Measurements from ENCODE around the gene CFAP299. TPM values are rescaled to one million over a fixed set of nuclear protein-coding genes. Genes with fewer than 3 reads are reported as not detected.

The CFAP299 gene
- total RNA-seq, 1 donor from 2014 or later = 0.93 TPM

DNA sequence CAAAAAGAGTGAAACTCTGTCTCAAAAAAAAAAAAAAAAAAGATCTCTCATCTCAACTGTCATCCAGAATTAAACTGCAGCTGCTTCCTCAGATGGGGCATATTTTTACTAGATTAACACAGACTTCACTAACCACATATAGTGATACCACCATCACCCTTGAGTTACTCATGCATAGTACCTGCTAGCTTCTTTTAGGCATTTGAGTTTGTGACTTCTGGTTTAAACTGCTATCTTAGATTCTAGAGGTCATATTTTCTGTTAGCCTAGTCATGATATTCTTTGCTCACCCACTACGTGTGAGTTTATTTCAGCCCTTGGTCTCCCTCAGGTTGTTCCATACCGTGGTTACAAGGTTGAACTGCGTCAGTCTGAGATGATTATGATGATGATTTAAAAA is 540.1 kb downstream of the CFAP299 start:
- DNase-seq (ENCODE audit: low spot score, unreplicated experiment) = no peak
- TF ChIP-seq, protein P1, sequence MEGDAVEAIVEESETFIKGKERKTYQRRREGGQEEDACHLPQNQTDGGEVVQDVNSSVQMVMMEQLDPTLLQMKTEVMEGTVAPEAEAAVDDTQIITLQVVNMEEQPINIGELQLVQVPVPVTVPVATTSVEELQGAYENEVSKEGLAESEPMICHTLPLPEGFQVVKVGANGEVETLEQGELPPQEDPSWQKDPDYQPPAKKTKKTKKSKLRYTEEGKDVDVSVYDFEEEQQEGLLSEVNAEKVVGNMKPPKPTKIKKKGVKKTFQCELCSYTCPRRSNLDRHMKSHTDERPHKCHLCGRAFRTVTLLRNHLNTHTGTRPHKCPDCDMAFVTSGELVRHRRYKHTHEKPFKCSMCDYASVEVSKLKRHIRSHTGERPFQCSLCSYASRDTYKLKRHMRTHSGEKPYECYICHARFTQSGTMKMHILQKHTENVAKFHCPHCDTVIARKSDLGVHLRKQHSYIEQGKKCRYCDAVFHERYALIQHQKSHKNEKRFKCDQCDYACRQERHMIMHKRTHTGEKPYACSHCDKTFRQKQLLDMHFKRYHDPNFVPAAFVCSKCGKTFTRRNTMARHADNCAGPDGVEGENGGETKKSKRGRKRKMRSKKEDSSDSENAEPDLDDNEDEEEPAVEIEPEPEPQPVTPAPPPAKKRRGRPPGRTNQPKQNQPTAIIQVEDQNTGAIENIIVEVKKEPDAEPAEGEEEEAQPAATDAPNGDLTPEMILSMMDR (IDR thresholded peaks at IDR 0.05; ENCODE audit: unreplicated experiment) = no peak
- H3K9me3 Mint-ChIP-seq (ENCODE audit: low read depth) = no peaks in the 10 kb centered on the region
- peaks cover 2% of the 10 kb centered on the region for H3K27me3 Mint-ChIP-seq
- H3K4me3 Mint-ChIP-seq (ENCODE audit: low read depth) = no peak overlapping the region
- no peaks in the 10 kb centered on the region for H3K36me3 Mint-ChIP-seq (ENCODE audit: insufficient read depth)
- peaks cover 5% of the 10 kb centered on the region for H3K4me1 Mint-ChIP-seq (ENCODE audit: low read depth)
- no peak overlapping the region for H3K27ac Mint-ChIP-seq

DNA sequence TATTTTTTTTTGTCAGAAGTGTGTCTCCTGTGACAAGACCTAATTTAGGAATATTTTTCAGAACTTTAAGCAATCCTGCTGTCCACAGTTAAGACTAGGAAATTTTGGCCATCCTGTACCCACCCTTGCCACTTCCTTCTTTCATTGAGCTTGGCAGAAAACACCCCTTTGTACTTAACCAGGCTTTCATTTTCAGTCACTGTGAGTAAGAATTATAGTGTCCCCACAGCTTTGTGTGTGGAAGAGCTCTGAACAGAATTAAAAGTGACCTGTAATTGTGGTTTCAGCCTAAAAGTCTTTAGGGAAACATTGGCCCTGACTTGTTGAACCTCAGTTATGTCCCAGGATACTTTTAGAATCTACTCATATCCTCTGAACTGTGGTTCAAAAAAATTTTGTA is 541.3 kb downstream of the CFAP299 start:
- Mint-ChIP-seq H3K9me3 (ENCODE audit: low read depth) (peaks cover under 1% of the 10 kb centered on the region), H3K36me3 (ENCODE audit: insufficient read depth) (no peaks in the 10 kb centered on the region), H3K27me3 (no peaks in the 10 kb centered on the region), H3K4me1 (ENCODE audit: low read depth) (peaks cover 3% of the 10 kb centered on the region), H3K27ac (no peak overlapping the region), H3K4me3 (ENCODE audit: low read depth) (no peak overlapping the region)
- DNase-seq (ENCODE audit: low spot score, unreplicated experiment) = no peak
- TF ChIP-seq, protein P1 (IDR thresholded peaks at IDR 0.05; ENCODE audit: unreplicated experiment) = no peak

DNA sequence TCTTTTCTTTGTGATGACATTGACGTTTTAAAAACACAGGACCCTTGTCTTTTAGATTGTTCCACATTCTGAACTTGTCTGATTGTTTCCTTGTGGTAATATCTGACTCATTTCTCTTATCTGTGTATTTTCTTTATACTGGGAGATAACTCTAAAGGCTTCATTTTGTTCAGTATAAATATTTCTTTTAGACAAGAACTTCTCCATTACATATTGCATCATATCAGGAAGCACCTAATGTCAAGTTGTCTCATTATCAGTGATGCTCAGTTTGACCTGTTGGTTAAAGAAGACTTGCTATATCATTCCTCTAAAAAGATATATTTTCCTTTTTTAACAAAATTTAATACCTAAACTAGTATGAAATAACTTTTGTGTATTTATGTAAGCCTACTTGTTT is 542.7 kb downstream of the CFAP299 start:
- Mint-ChIP-seq H3K4me1 (ENCODE audit: low read depth) (no peaks in the 10 kb centered on the region), H3K27me3 (no peaks in the 10 kb centered on the region), H3K27ac (no peak overlapping the region), H3K4me3 (ENCODE audit: low read depth) (no peak overlapping the region), H3K36me3 (ENCODE audit: insufficient read depth) (peaks cover 2% of the 10 kb centered on the region), H3K9me3 (ENCODE audit: low read depth) (peaks cover 3% of the 10 kb centered on the region)
- TF ChIP-seq, protein P1 (IDR thresholded peaks at IDR 0.05; ENCODE audit: unreplicated experiment) = no peak
- DNase-seq (ENCODE audit: low spot score, unreplicated experiment) = no peak

DNA sequence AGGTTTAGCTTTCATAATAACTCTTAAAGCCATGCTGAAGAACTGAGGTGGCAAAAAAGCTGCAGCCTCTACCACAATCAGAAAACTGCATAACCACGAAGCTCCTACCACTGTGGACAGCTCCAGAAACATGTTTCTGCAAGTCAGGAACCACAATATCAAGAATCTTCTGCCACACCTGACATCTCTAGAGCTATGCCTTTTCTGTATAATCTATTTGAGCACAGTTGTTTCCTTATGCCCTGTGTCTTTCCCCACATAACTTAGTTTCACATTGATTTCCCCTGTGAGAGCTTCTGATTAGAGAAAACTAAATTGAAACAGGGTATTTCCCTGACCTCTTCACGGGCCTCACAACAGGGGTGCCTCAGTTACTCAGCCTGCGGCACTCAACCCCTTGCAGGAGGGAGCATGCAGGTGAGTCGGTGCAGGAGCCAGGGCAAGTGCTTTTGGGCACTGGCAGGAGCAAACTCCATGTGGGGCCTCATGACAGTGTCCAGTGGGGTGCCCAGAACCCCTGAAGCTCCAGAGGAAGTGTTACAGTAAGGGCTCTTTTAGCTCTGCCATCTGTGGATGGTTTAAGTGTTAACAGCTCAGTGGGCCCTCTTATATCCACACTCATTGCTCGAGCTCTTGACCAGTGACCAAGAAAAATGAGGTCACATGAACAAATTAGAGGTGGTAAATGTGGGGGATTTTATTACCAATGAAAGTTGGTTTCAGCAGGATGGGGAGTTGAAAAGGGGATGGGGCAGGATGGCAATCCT is 562.2 kb downstream of the CFAP299 start:
- TF ChIP-seq, protein P1 (IDR thresholded peaks at IDR 0.05; ENCODE audit: unreplicated experiment) = no peak
- peaks cover 5% of the 10 kb centered on the region for H3K27me3 Mint-ChIP-seq
- no peaks in the 10 kb centered on the region for H3K9me3 Mint-ChIP-seq (ENCODE audit: low read depth)
- H3K36me3 Mint-ChIP-seq (ENCODE audit: insufficient read depth) = no peaks in the 10 kb centered on the region
- no peak overlapping the region for H3K27ac Mint-ChIP-seq
- no peak overlapping the region for H3K4me3 Mint-ChIP-seq (ENCODE audit: low read depth)
- peaks cover 2% of the 10 kb centered on the region for H3K4me1 Mint-ChIP-seq (ENCODE audit: low read depth)
- DNase-seq (ENCODE audit: low spot score, unreplicated experiment) = no peak

DNA sequence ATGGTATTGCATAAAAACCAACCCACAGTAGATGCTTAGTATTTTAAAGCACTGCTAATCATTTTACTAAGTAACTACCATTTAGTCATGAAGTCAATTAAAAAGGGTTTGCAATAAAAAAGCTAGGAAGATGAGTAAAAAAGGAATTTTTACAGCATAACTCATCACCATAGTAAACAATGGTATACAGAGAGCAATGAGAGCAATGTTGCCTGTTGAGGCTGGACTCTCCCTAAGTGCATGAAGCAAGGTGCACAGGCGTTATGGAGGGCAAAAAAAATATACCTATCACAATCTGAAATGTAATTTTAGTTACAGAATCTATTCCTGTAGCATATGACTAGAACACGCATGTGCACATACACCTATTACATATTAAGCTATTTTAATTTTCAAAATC is 565.4 kb downstream of the CFAP299 start:
- peaks cover 3% of the 10 kb centered on the region for H3K9me3 Mint-ChIP-seq (ENCODE audit: low read depth)
- H3K36me3 Mint-ChIP-seq (ENCODE audit: insufficient read depth) = no peaks in the 10 kb centered on the region
- TF ChIP-seq, protein P1 (IDR thresholded peaks at IDR 0.05; ENCODE audit: unreplicated experiment) = no peak
- H3K4me1 Mint-ChIP-seq (ENCODE audit: low read depth) = no peaks in the 10 kb centered on the region
- H3K27me3 Mint-ChIP-seq = peaks cover 5% of the 10 kb centered on the region
- no peak overlapping the region for H3K4me3 Mint-ChIP-seq (ENCODE audit: low read depth)
- DNase-seq (ENCODE audit: low spot score, unreplicated experiment) = no peak
- no peak overlapping the region for H3K27ac Mint-ChIP-seq
